IMR-90 (cell line): ENCODE measurements around the gene ALOX12B. TPM values are rescaled to one million over a fixed set of nuclear protein-coding genes. Genes with fewer than 3 reads are reported as not detected.

Experiments
- RAD21 ChIP-seq: IDR thresholded peaks from 2 replicates; pipeline ENCODE4 v1.6.1; 2012; ENCODE audit warnings: low read length, improper control_type of control experiment
- USF2 ChIP-seq: fragments of 150-350 bp; IDR thresholded peaks from 2 replicates; pipeline ENCODE4 v1.6.1; 2017; ENCODE audit warnings: mild to moderate bottlenecking, antibody characterized with exemption, low read length, low read depth
- polyA plus RNA-seq, 3 experiments: library from polyadenylated mRNA; depleted of rRNA; stranded (reverse); fragments of >200 nt; gene quantifications; 2 replicates each; pipeline ENCODE4 v1.2.3, GENCODE V29; 2012; ENCODE audit warnings: low replicate concordance in 1 of 3
- total RNA-seq: library from RNA; depleted of rRNA; stranded (reverse); fragments of >200 nt; gene quantifications from 2 replicates; pipeline ENCODE4 v1.2.3, GENCODE V29; 2012

Gene ALOX12B
- total and polyA plus RNA-seq, 2 of the 4 experiments (the other 2 are of a cell fraction): not detected

- no peak for TF ChIP-seq USF2
- TF ChIP-seq RAD21: no peak
Observed at GRCh38 chr17:8124350-8125153, 37.0 kb upstream of the ALOX12B start (continued).
